HEK293 (cell line): Measurements from ENCODE around the gene KIAA1671.

Experiments used
- CTCF ChIA-PET: fragments of 350-600 bp; formaldehyde crosslinking; extraction: SDS; loops from one replicate; lab custom pipeline; 2021; ENCODE audit warnings: antibody characterized with exemption; lab: Yijun Ruan, JAX
- POLR2A ChIA-PET: fragments of 300-600 bp; formaldehyde crosslinking; extraction: SDS; loops from one replicate; lab custom pipeline; 2020; ENCODE audit warnings: antibody characterized with exemption, inconsistent platforms; lab: Yijun Ruan, JAX
- H3K27ac ChIP-seq: fragments of 200-500 bp; sonication (Bioruptor generic); 2 replicates; pipeline ENCODE4 v1.5.1; 2014; ENCODE audit warnings: low read depth, low read length, control low read depth, inconsistent platforms; ENCODE audit errors: extremely low read depth
- H3K36me3 ChIP-seq, 2 experiments: fragments of 200-500 bp in 1 of 2; sonication (Bioruptor generic) in 1 of 2; 1 replicate in 1 of 2; 2 replicates in 1 of 2; pipeline ENCODE4 v1.5.1; 2014 to 2017; ENCODE audit warnings: inconsistent platforms in 2 of 2, low read length in 2 of 2; ENCODE audit not compliant: control insufficient read depth in 2 of 2, insufficient read depth in 1 of 2
- H3K4me1 ChIP-seq: fragments of 200-500 bp; sonication (Bioruptor generic); 2 replicates; pipeline ENCODE4 v1.5.1; 2014; ENCODE audit warnings: mild to moderate bottlenecking, low read length, inconsistent platforms; ENCODE audit not compliant: control insufficient read depth, insufficient read depth
- H3K4me3 ChIP-seq: 2 replicates; pipeline ENCODE4 v1.5.1; 2011; ENCODE audit warnings: low read depth, mild to moderate bottlenecking, control low read depth, low read length, moderate library complexity
- H3K9me3 ChIP-seq: fragments of 200-500 bp; sonication (Bioruptor generic); 2 replicates; pipeline ENCODE4 v1.5.1; 2014; ENCODE audit warnings: low read depth, low read length, inconsistent platforms; ENCODE audit not compliant: control insufficient read depth, insufficient read depth
- GLIS1 ChIP-seq: fragments of 450-650 bp; formaldehyde crosslinking; IDR thresholded peaks from 2 replicates; pipeline ENCODE4 v1.5.1; 2016; ENCODE audit warnings: missing biosample characterization, missing genetic modification characterization
- TSHZ1 ChIP-seq: fragments of 450-650 bp; formaldehyde crosslinking; IDR thresholded peaks from 2 replicates; pipeline ENCODE4 v1.5.1; 2016; ENCODE audit warnings: missing biosample characterization, missing genetic modification characterization, borderline replicate concordance
- ZBTB20 ChIP-seq: fragments of 450-650 bp; formaldehyde crosslinking; IDR thresholded peaks from 2 replicates; pipeline ENCODE4 v1.5.1; 2016; ENCODE audit warnings: missing biosample characterization, missing genetic modification characterization
- ZNF18 ChIP-seq: fragments of 450-650 bp; formaldehyde crosslinking; IDR thresholded peaks from 2 replicates; pipeline ENCODE4 v1.5.1; 2016; ENCODE audit warnings: missing biosample characterization, missing genetic modification characterization
- ZNF221 ChIP-seq: fragments of 450-650 bp; formaldehyde crosslinking; IDR thresholded peaks from 2 replicates; pipeline ENCODE4 v1.5.1; 2017; ENCODE audit warnings: missing biosample characterization, missing genetic modification characterization, borderline replicate concordance
- ZNF302 ChIP-seq: fragments of 450-650 bp; formaldehyde crosslinking; IDR thresholded peaks from 2 replicates; pipeline ENCODE4 v1.5.1; 2016; ENCODE audit warnings: missing biosample characterization, missing genetic modification characterization, low read depth
- ZNF362 ChIP-seq: fragments of 450-650 bp; formaldehyde crosslinking; IDR thresholded peaks from 2 replicates; pipeline ENCODE4 v1.5.1; 2016; ENCODE audit warnings: missing biosample characterization, missing genetic modification characterization
- ZNF398 ChIP-seq: fragments of 450-650 bp; formaldehyde crosslinking; IDR thresholded peaks from 2 replicates; pipeline ENCODE4 v1.5.1; 2017; ENCODE audit warnings: missing biosample characterization, missing genetic modification characterization
- ZNF571 ChIP-seq: fragments of 450-650 bp; formaldehyde crosslinking; IDR thresholded peaks from 2 replicates; pipeline ENCODE4 v1.5.0; 2017; ENCODE audit warnings: missing biosample characterization, missing genetic modification characterization
- ZNF639 ChIP-seq: fragments of 450-650 bp; formaldehyde crosslinking; IDR thresholded peaks from 2 replicates; pipeline ENCODE4 v1.5.1; 2016; ENCODE audit warnings: missing biosample characterization, missing genetic modification characterization
- ZNF658 ChIP-seq: fragments of 450-650 bp; formaldehyde crosslinking; IDR thresholded peaks from 2 replicates; pipeline ENCODE4; 2016; ENCODE audit warnings: missing biosample characterization, missing genetic modification characterization
- ZNF701 ChIP-seq: fragments of 450-650 bp; formaldehyde crosslinking; IDR thresholded peaks from 2 replicates; pipeline ENCODE4 v1.5.1; 2016; ENCODE audit warnings: missing biosample characterization, missing genetic modification characterization
- ZNF704 ChIP-seq: fragments of 450-650 bp; formaldehyde crosslinking; IDR thresholded peaks from 2 replicates; pipeline ENCODE4 v1.5.1; 2016; ENCODE audit warnings: missing biosample characterization, missing genetic modification characterization
- ZSCAN5A ChIP-seq: fragments of 450-650 bp; formaldehyde crosslinking; IDR thresholded peaks from 2 replicates; pipeline ENCODE4 v1.5.1; 2016; ENCODE audit warnings: missing biosample characterization, missing genetic modification characterization

KIAA1671 gene

GRCh38 chr22:25165785-25166184 is 213.3 kb downstream of the KIAA1671 start:
- no peaks in the 10 kb centered on the region for H3K9me3 ChIP-seq
- no peak for TF ChIP-seq ZNF362 (tag by site-specific recombination)
- TF ChIP-seq GLIS1 (tag by site-specific recombination) = no peak
- TF ChIP-seq TSHZ1 (tag by site-specific recombination) = no peak
- no peak for TF ChIP-seq ZNF302 (tag by site-specific recombination)
- no peak for TF ChIP-seq ZNF639
- TF ChIP-seq ZBTB20 (tag by site-specific recombination) = no peak
- TF ChIP-seq ZNF571 (tag by site-specific recombination) = no peak
- no peak for TF ChIP-seq ZNF704 (tag by site-specific recombination)
- no peak for TF ChIP-seq ZNF18 (tag by site-specific recombination)
- no peak for TF ChIP-seq ZNF658 (tag by site-specific recombination)
- no peak for TF ChIP-seq ZNF398
- no peak for TF ChIP-seq ZNF701
- no peak for TF ChIP-seq ZNF221 (tag by site-specific recombination)
- TF ChIP-seq ZSCAN5A = no peak
- no peak overlapping the region for H3K27ac ChIP-seq
- 0 out of 2 replicates have a peak, but pooled peaks cover 4% of the 10 kb centered on the region for H3K4me1 ChIP-seq
- H3K4me3 ChIP-seq = no peak overlapping the region
- CTCF ChIA-PET = interaction anchor here (0.6 to 3.3 kb wide), 4 partner anchors 14 to 116 kb away, joined by 3 to 18 read pairs (median 8); no protein-coding TSS in a partner anchor
- no peaks in the 10 kb centered on the region for H3K36me3 ChIP-seq
- POLR2A ChIA-PET = no interaction called here
